ENCODE data around the gene SLC9A5.

Gene SLC9A5

DNA sequence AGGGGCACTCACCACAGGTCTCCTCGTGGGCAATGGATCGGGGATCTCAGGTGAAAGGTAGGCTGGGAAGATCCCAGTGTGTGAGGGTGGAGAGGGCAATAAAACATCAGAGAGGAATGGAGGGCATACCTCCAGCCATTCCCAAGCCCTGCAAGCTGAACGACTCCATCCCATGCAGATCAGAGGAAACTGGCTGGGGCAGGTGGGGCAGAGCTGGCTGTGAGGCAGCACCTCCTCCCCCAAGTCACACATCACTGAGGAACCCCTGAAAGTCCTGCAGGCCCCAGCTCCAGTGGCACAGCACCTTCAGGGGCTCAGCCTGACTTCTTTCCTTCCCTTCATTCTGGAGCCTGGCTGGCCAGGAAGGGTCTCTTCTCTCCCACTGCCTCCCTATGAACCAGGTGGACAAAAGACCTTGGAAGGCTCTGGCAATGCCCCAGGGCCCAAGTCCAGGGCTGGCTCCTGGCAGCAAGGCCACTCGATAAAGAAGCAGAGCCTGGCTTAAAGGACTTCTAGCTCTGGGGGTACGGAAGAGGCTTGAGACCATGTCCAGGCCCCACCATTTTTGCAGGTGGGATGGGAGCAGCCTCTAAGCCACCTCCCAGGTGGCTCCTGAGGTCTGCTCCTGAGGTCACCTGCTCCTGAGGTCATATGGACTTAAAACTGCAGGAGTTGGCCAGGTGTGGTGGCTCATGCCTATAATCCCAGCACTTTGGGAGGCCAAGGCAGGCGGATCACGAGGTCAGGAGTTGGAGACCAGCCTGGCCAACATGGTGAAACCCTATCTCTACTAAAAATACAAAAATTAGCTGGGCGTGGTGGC, 35.4 kb upstream of the SLC9A5 start:
- DNase-seq (ENCODE audit: low read depth): no peak

DNA sequence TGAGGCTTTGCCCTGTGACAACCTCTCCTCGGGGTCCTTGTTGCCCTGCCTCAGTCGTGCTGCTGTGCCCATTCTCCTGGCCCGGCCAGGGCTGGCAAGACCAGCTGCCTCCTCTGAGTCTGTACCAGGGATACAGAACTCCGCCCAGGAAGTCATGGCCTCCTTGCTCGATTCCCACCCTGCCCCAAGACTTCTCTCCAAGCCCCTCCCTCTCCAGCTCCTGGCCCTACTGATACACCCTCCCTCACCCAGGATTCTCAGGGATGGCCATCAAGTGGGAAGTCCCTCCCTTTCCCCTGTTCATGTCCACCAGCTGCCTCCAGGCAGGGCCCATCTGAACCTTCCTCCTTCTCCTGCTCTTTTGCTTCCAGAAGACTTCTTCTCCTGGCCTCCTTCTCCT, 33.1 kb upstream of the SLC9A5 start:
- no peak for DNase-seq (ENCODE audit: low read depth)

DNA sequence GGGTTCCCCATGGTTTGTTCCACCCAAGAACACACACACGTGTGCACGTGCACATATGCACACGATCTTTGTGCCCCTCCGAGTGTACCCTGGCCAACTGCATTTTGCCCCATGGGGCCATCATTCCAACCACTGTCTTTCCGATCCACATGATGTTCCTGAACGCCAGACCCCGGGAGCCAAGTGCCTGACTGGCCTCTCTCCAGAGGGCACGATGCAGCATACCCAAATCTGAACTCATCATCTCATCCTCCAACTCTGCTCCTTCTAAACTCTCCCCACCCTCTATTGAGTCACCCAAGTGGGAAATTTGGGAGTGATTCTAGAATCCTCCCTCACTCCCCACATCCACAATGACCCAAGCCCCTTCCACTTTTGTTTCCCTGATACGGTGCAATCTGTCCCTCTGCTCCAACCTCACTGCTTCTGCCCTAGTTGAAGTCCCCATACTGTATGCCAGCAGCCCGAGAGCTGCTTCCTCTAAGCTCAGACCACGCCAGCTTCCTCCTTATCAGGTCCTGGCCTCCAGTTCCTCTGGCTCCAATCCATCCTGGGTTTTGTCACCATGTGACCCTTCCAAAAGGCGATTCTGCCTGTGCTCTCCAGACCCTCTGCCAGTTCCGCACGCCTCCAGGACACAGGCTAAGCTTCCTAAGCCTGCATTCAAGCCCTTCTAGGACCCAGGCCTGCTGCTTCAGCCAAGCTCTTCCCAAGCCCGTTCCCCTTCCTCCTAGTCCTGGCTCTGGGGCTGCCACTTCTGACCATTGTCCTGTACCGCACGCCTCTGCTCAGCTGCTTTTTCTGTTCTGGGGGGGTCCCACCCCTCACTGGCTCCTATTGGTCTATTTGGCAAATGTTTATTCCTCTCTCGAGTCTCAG, 31.9 kb upstream of the SLC9A5 start:
- DNase-seq (ENCODE audit: low read depth): no peak

DNA sequence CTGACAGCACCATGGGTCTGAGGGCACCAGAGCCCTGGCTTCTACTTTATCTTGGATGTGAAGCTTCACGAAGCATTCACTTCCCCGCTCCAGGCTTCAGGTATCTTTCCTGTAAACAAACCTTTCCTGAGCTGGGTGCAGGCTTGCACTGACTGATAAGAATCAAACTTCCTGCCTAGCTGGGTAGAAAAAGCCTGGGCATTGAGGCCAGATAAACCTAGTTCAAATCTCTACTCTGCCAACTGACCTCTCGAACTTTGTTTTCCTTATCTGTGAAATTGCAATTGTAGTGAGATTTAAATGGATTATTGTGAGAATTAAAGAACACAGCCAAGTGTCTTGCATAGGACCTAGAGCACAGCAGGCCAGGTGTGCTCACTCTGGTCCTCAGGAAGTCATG, 24.8 kb upstream of the SLC9A5 start:
- no peak for DNase-seq (ENCODE audit: low read depth)

GRCh38 chr16:67226295-67226803, 22.4 kb upstream of the SLC9A5 start:
- no peak for DNase-seq (ENCODE audit: low read depth)

DNA sequence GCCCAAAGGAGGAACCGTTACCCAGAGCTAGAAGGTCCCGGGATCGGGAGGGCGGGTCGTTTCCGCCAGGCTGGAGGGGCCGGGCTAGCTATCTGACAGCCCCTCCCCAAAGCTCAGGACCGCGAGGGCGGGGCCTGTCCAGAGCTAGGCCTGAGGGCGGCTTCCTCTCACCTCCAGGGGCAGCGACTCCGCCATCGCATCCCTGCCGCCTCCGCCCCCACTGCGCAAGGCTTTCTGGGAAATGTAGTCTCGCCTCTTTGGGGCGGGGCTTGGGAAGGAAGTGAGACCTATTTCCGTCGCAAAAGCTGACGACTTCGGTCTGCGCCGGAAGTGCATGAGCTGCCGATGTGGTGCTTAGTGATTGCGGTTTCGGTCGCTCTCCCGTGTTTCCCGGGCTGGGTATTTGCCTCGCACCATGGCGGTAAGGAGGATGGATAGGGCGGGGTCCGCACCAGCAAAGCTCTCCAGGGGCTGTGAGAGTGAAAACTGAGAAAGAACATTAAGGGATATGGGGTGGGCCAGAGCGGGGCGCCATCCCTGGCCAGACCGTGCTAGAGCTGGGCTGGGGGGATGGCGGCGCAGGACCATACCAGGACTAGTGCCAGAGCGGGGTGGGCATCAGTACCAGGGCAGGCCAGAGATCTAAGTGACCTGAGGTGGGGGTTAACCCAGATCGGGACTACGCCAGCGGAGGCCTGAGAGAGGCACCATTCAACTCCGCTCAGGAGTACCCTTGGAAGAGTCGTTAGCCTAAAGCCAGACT, 21.8 kb upstream of the SLC9A5 start, which contains the start of gene TMEM208:
TSS of gene TMEM208 (plus strand) at position 327 of the 763 bp plus-strand sequence. CDS start at position 416, 89 bp downstream.
- peak; percentile 97 for DNase-seq (ENCODE audit: low read depth)

DNA sequence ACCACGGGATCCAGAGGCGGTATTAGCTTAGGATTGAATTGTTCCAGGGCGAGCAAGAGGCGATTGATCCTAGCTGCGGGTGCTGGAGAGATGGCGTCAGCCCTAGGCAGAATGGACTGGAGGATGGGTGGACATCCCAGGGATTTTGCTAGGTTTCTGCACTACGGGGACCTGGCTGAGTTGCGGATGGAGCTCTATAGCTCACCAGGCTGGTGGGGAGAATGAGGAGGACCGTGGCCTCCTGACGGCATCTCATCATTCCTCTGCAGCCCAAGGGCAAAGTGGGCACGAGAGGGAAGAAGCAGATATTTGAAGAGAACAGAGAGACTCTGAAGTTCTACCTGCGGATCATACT, 21.2 kb upstream of the SLC9A5 start:
- DNase-seq (ENCODE audit: low read depth): no peak

DNA sequence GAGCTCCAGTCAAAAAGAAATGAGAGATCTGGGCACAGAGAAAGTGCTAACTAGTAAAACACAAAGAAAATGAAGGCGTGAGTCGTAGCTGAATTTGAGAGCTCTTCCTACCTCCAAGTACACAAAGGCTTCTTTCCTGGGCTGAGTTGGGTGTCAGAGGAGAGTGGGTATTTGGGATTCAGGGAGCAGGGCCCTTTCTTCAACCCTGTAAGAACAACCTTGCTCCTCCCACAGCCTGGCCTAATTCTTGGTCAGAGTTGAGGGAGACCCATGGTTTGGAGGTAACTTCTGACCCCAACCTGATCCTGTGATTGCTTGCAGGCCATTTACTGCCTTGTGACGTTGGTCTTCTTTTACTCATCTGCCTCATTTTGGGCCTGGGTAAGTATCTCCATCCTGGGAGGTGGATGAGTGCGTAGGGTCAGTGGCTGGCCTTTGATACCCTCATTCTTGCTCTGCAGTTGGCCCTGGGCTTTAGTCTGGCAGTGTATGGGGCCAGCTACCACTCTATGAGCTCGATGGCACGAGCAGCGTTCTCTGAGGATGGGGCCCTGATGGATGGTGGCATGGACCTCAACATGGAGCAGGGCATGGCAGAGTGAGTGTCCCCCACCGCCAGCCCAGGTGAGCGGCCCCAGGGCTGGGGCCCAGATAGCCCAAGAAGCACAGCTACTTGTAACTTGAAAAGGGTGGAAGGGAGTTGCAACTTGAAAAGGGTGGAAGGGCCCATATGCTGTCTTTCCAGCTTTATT, 20.6 kb upstream of the SLC9A5 start:
- no peak for DNase-seq (ENCODE audit: low read depth)

DNA sequence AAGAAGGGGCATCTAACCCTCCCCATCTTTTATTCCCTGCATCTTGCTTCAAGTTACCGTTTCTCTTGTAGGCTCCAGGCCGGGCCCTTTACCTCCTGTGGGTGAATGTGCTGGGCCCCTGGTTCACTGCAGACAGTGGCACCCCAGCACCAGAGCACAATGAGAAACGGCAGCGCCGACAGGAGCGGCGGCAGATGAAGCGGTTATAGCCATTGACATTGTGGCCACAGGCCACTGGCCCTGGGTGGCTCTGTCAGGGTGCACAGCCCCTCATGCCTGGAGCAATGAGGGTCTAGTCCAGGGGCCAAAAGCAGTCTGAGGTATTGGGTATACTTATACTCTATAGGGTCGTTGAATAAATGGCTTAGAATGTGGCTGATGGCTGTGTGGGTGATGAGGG, 19.9 kb upstream of the SLC9A5 start:
- no peak for DNase-seq (ENCODE audit: low read depth)

- no peak for DNase-seq (ENCODE audit: low read depth)
Observed at GRCh38 chr16:67229906-67230808, 18.6 kb upstream of the SLC9A5 start.

DNA sequence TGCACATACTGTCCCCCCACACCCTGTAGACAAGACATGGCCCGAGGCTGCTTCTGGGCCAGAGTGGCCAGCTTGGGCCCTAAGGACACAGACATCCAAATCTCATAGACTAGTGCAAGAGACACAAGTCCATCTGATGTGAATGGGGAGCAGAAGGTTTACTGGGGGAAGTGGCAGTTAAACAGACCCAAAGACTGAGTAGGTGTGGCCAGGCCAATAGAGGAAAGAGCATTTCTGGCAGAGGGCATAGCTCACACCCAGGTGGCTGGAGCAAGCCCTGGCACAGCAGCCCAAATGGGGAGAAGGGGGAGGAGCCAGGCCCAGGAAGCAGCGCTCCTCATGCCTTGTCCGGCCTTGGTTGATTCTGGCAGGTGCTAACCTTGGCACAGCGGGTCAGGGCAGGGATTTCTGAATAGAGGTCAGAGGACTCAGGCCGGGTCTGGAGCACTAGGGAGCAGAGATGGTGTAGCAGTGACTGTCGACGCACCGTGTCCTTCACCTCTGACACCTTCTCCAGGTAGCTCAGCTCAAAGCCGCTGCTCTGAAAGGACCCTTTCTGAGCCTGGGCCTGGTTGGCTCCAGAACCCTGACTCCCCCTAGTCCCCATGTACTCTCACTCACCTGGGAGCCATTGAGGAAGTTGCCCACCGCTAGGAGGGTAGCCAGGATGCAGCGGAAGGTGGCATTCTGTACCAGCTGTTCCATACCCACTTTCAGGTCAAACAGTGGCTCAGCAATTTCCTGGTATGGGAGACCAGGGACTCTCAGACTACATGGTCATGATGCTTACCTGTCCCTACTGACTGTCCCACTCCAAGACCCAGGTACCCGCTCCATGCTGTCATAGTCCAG, 17.7 kb upstream of the SLC9A5 start:
- DNase-seq (ENCODE audit: low read depth): no peak

DNA sequence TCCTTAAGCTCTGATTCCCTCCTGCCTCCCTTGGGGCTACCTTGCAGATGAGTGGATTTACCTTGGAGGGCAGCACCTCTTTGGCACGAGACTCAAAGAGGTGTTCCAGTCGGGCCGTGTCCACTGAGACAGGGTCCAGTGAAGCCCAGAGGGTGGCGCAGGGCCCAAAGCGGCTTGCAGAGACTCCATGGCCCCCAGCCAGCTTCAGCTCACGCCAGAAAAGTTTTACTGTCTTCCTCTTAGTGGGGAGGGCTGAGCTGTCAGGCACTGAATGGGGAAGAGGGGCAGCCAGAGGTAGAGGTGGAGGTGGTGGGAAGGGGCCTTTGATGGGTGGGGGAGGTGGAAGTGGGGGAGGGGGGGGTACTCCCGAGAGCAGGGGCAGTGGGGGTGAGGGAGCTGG, 15.2 kb upstream of the SLC9A5 start:
- DNase-seq (ENCODE audit: low read depth): no peak

DNA sequence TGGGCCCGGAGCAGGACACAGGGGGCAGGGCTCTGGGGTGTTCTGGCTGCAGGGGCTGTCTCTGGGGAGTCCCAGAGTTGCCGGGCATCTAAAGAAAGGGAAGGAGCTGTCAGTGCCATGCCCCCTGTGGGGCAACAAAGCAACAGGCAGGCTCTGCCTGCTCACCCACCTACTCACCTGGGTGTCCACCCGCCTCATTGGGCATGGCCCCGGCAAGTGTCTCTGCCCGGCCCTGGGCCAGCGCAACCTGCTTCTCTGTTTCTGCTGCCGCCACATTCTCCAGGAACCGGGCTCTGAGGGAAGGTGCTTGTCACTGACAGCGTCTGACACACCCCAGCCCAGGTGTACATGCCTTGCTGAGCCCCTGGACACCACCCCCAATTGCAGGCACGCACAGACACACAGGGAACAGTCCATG, 14.6 kb upstream of the SLC9A5 start:
- DNase-seq (ENCODE audit: low read depth): no peak

DNA sequence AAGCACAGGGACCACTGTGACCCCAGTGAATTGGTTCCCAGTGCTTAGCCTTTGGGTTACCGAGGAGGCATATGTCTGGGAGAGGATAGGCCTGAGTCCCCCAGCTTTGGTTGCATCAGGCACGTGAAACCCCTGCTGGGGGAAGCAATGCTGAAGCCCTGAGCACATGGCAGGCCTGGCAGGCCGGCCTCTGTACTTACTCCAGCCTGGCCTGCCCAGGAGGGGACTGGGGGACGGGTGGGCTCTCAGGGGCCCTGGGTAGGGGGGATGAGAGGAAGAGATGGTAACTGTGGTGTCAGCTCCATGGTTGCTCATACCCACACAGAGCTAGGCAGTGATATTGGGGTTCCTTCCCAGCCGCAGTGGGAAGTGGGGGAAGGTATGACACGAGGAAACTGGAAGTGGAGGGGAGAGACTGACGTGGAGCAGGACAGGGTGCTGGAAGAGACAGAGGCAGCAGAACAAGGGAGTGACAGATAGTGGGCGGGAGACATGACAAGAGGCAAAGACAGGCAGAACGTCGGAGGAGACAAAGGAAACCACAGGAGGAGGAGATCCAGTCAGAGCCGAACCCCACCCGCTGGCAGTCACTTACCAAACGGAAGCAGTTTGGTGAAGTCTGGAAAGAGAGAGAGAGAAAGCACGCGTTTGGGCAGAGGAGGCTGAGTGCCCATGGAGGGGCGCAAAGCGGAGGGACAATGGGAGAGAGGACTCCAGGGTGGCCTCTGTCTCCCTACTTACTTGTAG, 12.8 kb upstream of the SLC9A5 start:
- peak; percentile 46 for DNase-seq (ENCODE audit: low read depth)

GRCh38 chr16:67236563-67237395, 12.0 kb upstream of the SLC9A5 start:
- DNase-seq (ENCODE audit: low read depth): peak; percentile 66

DNA sequence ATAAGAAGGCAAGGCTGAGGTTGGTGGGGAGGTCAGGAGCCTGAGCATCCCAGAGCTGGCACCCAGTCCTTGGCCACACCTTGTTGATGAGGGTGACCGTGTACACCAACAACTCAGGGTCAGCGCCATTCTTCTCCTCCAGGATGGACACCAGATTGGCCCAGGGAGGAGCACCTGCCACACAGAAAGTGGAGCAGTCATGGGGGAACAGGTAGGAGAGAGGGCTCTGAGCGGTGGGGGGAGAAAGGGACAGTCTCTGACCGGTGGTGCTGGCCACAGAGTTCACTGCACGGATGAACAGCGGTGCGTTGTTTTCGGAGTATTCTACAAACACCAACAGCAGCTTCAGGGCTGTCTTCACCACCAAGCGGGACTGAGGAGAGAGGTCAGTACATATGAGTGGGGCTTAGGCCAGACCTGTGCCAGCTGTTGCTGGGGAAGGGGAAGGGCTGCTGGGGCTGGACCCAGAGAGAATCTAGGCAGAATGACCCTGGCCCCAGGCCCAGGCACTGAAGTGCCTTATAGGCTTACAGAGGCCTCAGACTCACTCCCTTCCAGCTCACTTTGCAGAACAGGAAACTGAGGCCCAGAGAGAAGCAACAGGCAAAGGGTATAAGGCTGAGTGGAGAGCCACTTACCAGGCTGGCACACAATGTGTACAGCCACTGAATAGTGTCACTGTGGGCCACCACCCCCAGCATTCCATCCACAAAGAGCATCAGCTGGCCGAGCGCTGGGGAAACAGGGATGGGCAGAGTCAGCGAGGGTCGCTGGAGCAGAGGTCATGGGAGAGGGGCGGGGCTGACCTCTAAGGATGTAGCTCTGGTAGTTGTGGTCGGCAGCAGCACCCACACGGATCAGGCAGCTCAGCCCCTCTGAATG, 11.1 kb upstream of the SLC9A5 start:
- no peak for DNase-seq (ENCODE audit: low read depth)

DNA sequence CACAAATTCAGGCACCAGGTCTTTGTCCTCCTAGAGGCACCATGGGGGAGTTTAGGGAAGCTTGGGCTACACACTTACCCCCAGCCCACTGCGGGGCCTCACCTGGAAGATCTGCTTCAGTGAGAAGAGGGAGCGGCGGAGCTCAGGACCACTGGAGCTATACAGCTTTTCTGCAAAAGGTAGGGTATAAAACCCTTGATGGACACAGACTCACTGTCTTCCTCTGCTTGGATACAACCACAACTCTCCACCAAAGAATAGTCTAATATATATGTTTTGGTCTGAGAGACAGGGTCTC, 10.6 kb upstream of the SLC9A5 start:
- DNase-seq (ENCODE audit: low read depth): no peak

Measured in activated T-helper 9 cell treated with anti-CD3 and anti-CD28 coated beads, Interleukin-2, amount 50 U/mL, for 16 hours (primary cell).